TTC549 (cell line): ENCODE results near the gene ZSWIM1.

Source experiments
- FAIRE-seq: peaks from 2 replicates; lab custom pipeline; 2012; peaks lifted over from hg19 to GRCh38; lab: Jason Lieb, UNC

Gene ZSWIM1

GRCh38 chr20:45880988-45881788, at the start of gene ZSWIM1:
ZSWIM1 (plus strand) TSS chr20:45881227; CDS start chr20:45882593, 1,366 bp downstream.
- FAIRE-seq, result peak; percentile 88

GRCh38 chr20:45832619-45833018, 48.4 kb upstream of the ZSWIM1 start:
- FAIRE-seq, result no peak

- no peak for FAIRE-seq
Observed at GRCh38 chr20:45833030-45833882, 47.8 kb upstream of the ZSWIM1 start, which contains the start of gene SNX21. SNX21 (plus strand) TSS chr20:45833799; CDS start chr20:45833920, 121 bp downstream.

GRCh38 chr20:45833883-45834796, 46.9 kb upstream of the ZSWIM1 start:
- no peak for FAIRE-seq

GRCh38 chr20:45834797-45835161, 46.2 kb upstream of the ZSWIM1 start:
- no peak for FAIRE-seq

GRCh38 chr20:45835329-45835765, 45.7 kb upstream of the ZSWIM1 start:
- FAIRE-seq, result no peak

GRCh38 chr20:45835825-45836224, 45.2 kb upstream of the ZSWIM1 start:
- no peak for FAIRE-seq

- no peak for FAIRE-seq
Observed at GRCh38 chr20:45836841-45837240, 44.2 kb upstream of the ZSWIM1 start.

- no peak for FAIRE-seq
Observed at GRCh38 chr20:45840700-45841198, 40.3 kb upstream of the ZSWIM1 start.

- FAIRE-seq, result no peak
Observed at GRCh38 chr20:45841407-45842129, 39.5 kb upstream of the ZSWIM1 start.

- no peak for FAIRE-seq
Observed at GRCh38 chr20:45842169-45842812, 38.7 kb upstream of the ZSWIM1 start.

- FAIRE-seq, result no peak
Observed at GRCh38 chr20:45843506-45843905, 37.5 kb upstream of the ZSWIM1 start.

- no peak for FAIRE-seq
Observed at GRCh38 chr20:45845452-45845851, 35.6 kb upstream of the ZSWIM1 start.

- no peak for FAIRE-seq
Observed at GRCh38 chr20:45848421-45848820, 32.6 kb upstream of the ZSWIM1 start.

GRCh38 chr20:45848969-45849582, 32.0 kb upstream of the ZSWIM1 start:
- FAIRE-seq, result no peak

GRCh38 chr20:45850238-45850637, 30.8 kb upstream of the ZSWIM1 start:
- FAIRE-seq, result no peak

GRCh38 chr20:45850926-45851325, 30.1 kb upstream of the ZSWIM1 start:
- no peak for FAIRE-seq

GRCh38 chr20:45851501-45851900, 29.5 kb upstream of the ZSWIM1 start:
- FAIRE-seq, result no peak

GRCh38 chr20:45852326-45852725, 28.7 kb upstream of the ZSWIM1 start:
- no peak for FAIRE-seq

GRCh38 chr20:45853484-45853883, 27.5 kb upstream of the ZSWIM1 start:
- no peak for FAIRE-seq
